Upper lobe of right lung (tissue), 1 donor: ENCODE data around the gene PTPN23. TPM values are rescaled to one million over a fixed set of nuclear protein-coding genes. Genes with fewer than 3 reads are reported as not detected.
"Not testable (repeated sequence)": the region's sequence is repeated elsewhere in the genome, so short reads cannot be mapped to it uniquely, and the experiment has no call there.

Source experiments
- ATAC-seq: fragments of 200-7000 bp; cut with Tn5 transposase; one replicate; pipeline ENCODE4 v1.9.1; 2020; ENCODE audit warnings: mild to moderate bottlenecking, moderate library complexity
- DNase-seq: peaks from one replicate; pipeline ENCODE4 v3.0.0-alpha.2; 2020
- H3K27ac ChIP-seq: fragments of 200-600 bp; one replicate; pipeline ENCODE4 v1.8.0; 2022
- H3K27me3 ChIP-seq: fragments of 200-600 bp; one replicate; pipeline ENCODE4 v1.8.0; 2022; ENCODE audit warnings: mild to moderate bottlenecking
- H3K36me3 ChIP-seq: fragments of 200-600 bp; one replicate; pipeline ENCODE4 v1.8.0; 2022
- H3K4me1 ChIP-seq: fragments of 200-600 bp; one replicate; pipeline ENCODE4 v1.8.0; 2022
- H3K4me3 ChIP-seq: fragments of 200-600 bp; one replicate; pipeline ENCODE4 v1.8.0; 2022; ENCODE audit warnings: mild to moderate bottlenecking
- H3K9me3 ChIP-seq: fragments of 200-600 bp; one replicate; pipeline ENCODE4 v1.8.0; 2022
- intact Hi-C: fragments of 100-400 bp; cut with DNase I; formaldehyde crosslinking; loops from one replicate; pipeline ENCODE4 v1.11.0; 2022
- total RNA-seq: library from RNA; stranded (reverse); fragmentation: NEBNext Ultra II Directional; extraction: Animal tissue kit (Norgen Biotek cat#: 25700); gene quantifications from one replicate; pipeline ENCODE4 v1.2.1, GENCODE V29; 2021
- TF ChIP-seq, protein P1 (sequence below): fragments of 200-600 bp; IDR thresholded peaks from one replicate; pipeline ENCODE4 v1.8.0; 2022; ENCODE audit warnings: antibody characterized with exemption
- donor health status: DM: no; HTN: yes; CAD: no; lungs with severe emphysema.

The PTPN23 gene
- total RNA-seq, 1 donor from 2014 or later: 56.2 TPM

DNA sequence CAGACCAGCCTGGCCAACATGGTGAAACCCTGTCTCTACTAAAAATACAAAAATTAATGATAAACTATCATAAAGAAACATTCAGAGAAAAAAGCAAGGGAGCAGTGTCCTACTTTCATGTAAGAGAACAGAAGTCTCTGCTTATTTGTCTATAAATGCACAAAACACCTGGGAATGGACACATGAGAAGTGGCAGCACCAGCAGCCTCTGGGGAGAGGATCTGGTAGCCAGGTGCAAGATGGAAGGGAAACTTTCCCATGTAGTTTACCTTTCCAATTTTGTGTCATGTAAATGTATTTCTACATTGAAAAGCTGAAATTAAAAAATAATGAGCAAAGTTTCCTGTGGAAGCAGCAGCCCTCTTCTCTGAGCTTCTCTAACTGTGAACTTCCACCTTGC is 76.2 kb downstream of the PTPN23 start:
- Histone ChIP-seq H3K27ac (no peak overlapping the region), H3K4me1 (peaks cover 15% of the 10 kb centered on the region), H3K27me3 (no peaks in the 10 kb centered on the region), H3K9me3 (no peaks in the 10 kb centered on the region), H3K36me3 (no peaks in the 10 kb centered on the region), H3K4me3 (no peak overlapping the region)
- no peak for ATAC-seq
- intact Hi-C loops: no loop called here
- TF ChIP-seq, protein P1, sequence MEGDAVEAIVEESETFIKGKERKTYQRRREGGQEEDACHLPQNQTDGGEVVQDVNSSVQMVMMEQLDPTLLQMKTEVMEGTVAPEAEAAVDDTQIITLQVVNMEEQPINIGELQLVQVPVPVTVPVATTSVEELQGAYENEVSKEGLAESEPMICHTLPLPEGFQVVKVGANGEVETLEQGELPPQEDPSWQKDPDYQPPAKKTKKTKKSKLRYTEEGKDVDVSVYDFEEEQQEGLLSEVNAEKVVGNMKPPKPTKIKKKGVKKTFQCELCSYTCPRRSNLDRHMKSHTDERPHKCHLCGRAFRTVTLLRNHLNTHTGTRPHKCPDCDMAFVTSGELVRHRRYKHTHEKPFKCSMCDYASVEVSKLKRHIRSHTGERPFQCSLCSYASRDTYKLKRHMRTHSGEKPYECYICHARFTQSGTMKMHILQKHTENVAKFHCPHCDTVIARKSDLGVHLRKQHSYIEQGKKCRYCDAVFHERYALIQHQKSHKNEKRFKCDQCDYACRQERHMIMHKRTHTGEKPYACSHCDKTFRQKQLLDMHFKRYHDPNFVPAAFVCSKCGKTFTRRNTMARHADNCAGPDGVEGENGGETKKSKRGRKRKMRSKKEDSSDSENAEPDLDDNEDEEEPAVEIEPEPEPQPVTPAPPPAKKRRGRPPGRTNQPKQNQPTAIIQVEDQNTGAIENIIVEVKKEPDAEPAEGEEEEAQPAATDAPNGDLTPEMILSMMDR: no peak
- DNase-seq: no peak

GRCh38 chr3:47459534-47460085 is 78.8 kb downstream of the PTPN23 start:
- H3K9me3 ChIP-seq, H3K36me3 ChIP-seq, ATAC-seq, H3K27me3 ChIP-seq, intact Hi-C loops, DNase-seq, H3K4me3 ChIP-seq, H3K27ac ChIP-seq: not testable (repeated sequence)
- H3K4me1 ChIP-seq: peaks cover 20% of the 10 kb centered on the region

Other genes with a start within 250 kb of the PTPN23 start
- 45.9 TPM for gene SETD2, start 216.9 kb upstream of the PTPN23 start, total RNA-seq
- 6.9 TPM for gene KIF9, start 98.2 kb upstream of the PTPN23 start, total RNA-seq
- gene KLHL18, start 98.1 kb upstream of the PTPN23 start, total RNA-seq: 23.5 TPM
- gene SCAP, start 94.9 kb downstream of the PTPN23 start, total RNA-seq: 66.5 TPM
- 17.9 TPM for gene ELP6, start 132.7 kb downstream of the PTPN23 start, total RNA-seq
- 5.4 TPM for gene CSPG5, start 197.8 kb downstream of the PTPN23 start, total RNA-seq